GM19438 (cell line): Measurements from ENCODE around the gene MAGEB3.
"Not testable (repeated sequence)": the region's sequence is repeated elsewhere in the genome, so short reads cannot be mapped to it uniquely, and the experiment has no call there.

Experiments used
- ATAC-seq: cut with Tn5 transposase; IDR thresholded peaks from one replicate; pipeline ENCODE4 v1.9.1; 2021; ENCODE audit warnings: low read depth; ENCODE audit not compliant: unreplicated experiment

Gene MAGEB3, protein sequence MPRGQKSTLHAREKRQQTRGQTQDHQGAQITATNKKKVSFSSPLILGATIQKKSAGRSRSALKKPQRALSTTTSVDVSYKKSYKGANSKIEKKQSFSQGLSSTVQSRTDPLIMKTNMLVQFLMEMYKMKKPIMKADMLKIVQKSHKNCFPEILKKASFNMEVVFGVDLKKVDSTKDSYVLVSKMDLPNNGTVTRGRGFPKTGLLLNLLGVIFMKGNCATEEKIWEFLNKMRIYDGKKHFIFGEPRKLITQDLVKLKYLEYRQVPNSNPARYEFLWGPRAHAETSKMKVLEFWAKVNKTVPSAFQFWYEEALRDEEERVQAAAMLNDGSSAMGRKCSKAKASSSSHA

DNA sequence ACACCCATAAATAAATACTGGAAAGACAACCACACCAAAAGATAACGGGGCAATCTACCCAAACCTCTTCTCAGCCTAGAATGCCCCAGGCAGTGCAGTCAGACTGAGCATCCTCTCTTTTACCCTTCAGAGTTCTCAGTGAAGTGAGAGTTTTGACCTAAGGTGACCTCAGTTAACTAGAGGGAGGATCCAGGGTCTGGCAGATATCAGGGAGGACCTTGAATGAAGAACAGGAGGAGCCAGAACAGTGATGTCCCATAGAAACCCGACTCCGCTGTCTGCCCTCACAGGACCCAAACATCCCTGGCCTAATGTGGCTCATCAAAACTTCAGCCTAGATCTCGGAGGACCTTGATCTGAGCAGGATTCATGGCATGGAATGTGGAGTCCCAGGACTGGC is at the start of gene MAGEB3:
Gene MAGEB3, plus strand, starts transcription at position 263 of the 400 bp plus-strand sequence. CDS start 5,268 bp downstream, outside the sequence.
- ATAC-seq, result no peak

- ATAC-seq, result no peak
Observed at GRCh38 chrX:30181353-30181752, 49.1 kb upstream of the MAGEB3 start.

DNA sequence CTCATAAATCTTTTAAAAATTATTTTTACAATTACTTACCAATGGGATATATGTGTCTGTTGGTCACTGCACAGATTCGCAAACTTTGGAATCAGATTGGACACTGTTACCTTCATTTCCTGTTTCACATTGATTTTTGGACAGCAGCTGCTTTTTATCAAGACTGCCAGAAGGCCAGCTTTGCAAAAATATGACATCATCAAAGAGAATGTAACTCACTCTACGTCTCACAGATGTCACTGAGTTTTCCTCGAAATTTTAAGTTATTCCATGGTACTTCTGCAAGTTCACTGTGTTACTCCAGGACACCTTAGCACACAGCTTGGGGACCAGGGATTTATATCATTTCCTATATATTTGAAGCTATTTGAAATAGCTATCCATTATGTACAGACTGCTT is 46.9 kb upstream of the MAGEB3 start:
- ATAC-seq, result no peak

DNA sequence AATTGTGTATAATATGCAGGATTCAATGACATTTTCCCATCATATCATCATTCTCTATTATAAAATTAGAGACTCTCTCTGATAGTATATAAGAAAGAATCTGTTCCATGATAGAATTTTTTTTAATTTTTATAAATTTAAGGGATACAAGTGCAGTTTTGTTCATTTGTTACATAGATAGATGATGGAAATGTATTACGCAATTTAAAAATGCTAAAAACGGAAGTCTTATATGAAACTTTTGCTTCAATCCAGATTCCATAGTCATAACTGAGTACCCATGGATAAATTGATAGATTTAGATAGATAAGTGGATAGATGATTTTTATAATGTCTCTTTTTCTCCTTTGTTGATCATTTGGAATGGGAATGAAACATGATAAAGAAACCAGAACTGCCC is 40.0 kb upstream of the MAGEB3 start:
- no peak for ATAC-seq

DNA sequence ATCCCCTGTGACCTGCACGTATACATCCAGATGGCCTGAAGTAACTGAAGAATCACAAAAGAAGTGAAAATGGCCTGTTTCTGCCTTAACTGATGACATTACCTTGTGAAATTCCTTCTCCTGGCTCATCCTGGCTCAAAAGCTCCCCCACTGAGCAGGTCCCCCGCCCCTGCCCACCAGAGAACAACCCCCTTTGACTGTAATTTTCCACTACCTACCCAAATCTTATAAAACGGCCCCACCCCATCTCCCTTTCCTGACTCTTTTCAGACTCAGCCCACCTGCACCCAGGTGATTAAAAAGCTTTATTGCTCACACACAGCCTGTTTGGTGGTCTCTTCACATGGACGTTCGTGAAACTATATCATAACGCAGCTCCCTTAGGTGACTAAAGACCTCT is 36.5 kb upstream of the MAGEB3 start:
- not testable (repeated sequence) for ATAC-seq

DNA sequence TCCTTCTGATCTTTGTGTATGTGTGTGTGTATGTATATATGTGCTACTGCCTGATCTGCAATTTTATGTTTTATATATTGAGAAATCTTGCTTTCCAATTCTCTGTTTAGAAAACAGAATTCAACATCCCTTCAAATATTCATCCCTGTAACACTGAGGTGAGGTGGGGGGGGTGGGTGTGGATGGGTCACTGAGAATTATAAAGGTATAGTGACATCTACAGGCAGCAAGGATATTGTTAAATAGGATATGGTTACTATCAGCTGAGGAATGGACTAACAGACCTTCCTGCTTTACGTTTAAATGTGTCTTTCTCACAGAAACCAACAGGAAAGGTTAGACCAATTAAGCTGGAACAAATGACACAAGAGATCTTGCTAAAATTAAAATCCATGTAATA is 34.1 kb upstream of the MAGEB3 start:
- ATAC-seq, result no peak

GRCh38 chrX:30212172-30212571 is 18.3 kb upstream of the MAGEB3 start:
- ATAC-seq, result no peak

- ATAC-seq, result no peak
Observed at GRCh38 chrX:30215357-30215843, 15.1 kb upstream of the MAGEB3 start, which contains the start of gene MAGEB2. MAGEB2 (plus strand) TSS chrX:30215563; CDS start chrX:30218581, 3,018 bp downstream.

DNA sequence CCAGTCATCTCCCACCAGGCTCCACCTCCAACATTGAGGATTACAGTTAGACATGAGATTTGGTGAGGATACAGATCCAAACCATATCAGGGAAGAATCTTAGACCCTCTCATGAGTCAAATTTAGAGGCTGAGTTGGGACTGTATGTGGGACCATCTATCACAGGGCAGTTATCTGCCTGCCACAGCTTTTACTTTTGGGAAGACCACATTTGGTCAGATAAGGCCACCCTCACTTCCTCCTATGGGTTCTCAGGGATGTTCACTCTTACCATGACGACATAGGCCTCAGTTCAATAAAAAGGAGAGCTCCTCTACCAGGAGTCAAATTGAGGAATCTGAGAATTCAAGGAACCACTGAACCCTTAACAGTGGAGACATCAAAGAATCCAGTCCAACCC is 13.0 kb upstream of the MAGEB3 start:
- no peak for ATAC-seq

GRCh38 chrX:30219372-30219771 is 11.1 kb upstream of the MAGEB3 start:
- ATAC-seq, result no peak

- ATAC-seq, result no peak
Observed at GRCh38 chrX:30220661-30221060, 9.8 kb upstream of the MAGEB3 start.

DNA sequence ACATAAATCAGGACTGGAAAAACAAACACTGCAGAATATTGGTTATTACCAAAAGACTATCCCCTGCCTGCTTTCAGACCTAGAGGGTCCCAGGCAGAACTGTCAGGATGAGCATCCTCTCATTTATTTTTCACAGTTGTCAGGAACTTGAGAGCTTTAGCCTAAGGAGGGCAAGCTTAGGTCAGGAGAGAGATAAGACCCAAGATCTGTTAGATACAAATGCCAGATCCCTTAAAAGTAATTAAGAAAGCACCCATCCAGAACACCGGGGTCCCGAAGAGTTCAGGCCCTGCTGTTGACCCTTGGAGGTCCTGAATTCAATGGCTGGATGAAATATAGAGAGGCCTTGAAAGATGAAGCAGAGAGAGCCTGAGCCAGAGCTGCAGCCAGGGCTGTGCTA is 5.9 kb upstream of the MAGEB3 start:
- ATAC-seq, result no peak

DNA sequence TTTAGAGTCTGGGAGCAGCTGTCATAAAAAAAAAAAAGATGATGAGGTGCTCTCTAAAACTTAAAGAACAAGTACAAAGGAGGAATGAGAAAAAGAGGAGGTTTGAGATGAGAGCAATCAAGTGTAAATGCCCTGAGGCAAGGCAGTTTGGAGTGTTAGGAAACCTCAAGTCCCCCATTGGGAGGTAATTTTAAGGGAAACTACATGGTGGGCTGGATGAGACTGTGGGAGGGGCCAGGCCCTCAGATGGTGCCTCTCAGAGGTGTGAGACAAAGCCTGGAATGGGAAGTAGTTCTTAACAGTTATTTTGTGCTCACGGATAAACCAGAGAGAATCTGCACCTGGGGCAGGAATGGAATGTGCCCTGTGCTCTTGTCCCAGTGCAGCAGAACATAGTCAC is 1.9 kb upstream of the MAGEB3 start:
- no peak for ATAC-seq

GRCh38 chrX:30241724-30242415 is 11.4 kb downstream of the MAGEB3 start, which contains the start of gene MAGEB4:
MAGEB4 (plus strand) TSS chrX:30242000; CDS start chrX:30242136, 136 bp downstream.
- ATAC-seq, result no peak

DNA sequence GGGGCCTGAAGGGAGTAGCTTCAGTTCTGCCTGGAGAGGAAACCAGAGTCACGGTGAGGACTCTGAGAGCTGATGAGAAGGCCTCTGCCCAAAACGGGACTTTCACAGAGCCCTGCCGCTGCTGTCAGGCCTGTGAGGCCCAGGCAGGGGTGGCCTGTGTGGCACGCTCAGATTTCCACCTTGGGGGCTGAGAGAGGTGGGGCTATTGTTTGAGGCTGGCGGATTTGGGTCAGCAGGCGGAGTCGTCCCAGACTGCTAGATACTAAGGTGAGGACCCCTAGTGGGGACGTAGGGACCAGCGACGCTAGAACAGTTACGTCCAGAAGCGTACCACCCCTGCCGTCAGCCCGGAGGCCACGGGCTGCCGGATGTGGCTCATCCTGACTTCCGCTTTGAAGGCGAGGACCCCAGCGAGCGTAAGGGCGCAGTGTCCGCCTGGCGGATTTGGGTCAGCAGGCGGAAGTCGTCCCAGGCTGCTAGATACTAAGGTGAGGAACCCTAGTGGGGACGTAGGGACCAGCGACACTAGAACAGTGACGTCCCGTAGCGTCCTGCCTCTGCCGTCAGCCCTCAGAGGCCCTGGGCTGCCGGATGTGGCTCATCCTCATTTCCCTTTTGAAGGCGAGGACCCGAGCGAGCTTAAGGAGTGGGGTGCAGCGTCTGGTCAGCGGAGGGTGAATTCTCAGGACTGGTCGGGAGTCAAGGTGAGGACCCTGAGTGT is 16.5 kb downstream of the MAGEB3 start, which contains the start of gene MAGEB1:
Gene MAGEB1, plus strand, starts transcription at position 378 of the 721 bp plus-strand sequence. CDS start 3,348 bp downstream, outside the sequence.
- ATAC-seq, result no peak

- no peak for ATAC-seq
Observed at GRCh38 chrX:30248854-30249253, 18.4 kb downstream of the MAGEB3 start.

DNA sequence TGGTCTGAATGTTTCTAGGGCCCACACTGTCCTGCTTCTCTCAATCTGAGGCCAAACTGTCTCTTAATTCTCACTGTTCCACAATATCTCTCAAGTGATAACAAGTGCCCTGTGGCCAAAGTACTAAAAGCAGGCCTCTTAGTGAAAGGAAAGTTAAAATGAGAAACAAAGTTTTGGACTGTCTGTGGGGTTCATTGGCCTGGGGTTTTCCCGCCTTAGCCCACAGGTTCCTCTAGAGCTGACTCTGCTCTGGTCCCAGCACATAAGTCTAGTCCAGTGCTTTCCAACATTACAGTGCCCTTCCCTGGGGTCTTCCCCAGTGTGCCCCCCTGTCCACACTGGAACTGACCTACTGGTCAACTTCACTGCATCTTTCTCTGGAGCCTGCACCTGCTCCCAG is 22.8 kb downstream of the MAGEB3 start:
- ATAC-seq, result no peak

- ATAC-seq, result no peak
Observed at GRCh38 chrX:30259927-30260326, 29.5 kb downstream of the MAGEB3 start.

DNA sequence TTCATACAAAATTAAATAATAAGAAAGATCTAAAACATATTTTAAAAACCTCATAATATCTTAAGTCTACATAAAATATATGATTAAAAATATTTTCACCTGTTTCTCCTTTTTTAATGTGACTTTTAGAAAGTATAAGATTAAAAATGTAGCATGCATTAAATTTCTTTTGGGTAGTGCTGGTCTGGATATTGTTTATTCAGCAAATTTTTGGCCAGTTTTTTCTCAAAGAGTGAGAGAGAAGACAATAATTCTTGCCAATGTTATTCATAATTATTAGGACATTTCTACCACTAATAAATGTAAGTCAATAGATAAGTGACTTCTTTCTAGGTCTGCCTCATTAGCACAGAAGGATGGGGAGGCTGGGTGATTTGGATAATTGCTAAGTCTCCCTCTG is 30.6 kb downstream of the MAGEB3 start:
- no peak for ATAC-seq

- no peak for ATAC-seq
Observed at GRCh38 chrX:30262763-30263162, 32.3 kb downstream of the MAGEB3 start.

GRCh38 chrX:30270639-30271038 is 40.2 kb downstream of the MAGEB3 start:
- ATAC-seq, result no peak
